GM12873 (cell line): Measurements from ENCODE around the gene MPC2.

Experiments
- TF ChIP-seq, protein P1 (sequence below): IDR thresholded peaks from 2 replicates; pipeline ENCODE4 v1.5.1; 2012; ENCODE audit warnings: low read depth, mild to moderate bottlenecking, moderate library complexity, low read length, control low read depth; ENCODE audit not compliant: insufficient read depth; ENCODE audit errors: missing control alignments

MPC2 gene

DNA sequence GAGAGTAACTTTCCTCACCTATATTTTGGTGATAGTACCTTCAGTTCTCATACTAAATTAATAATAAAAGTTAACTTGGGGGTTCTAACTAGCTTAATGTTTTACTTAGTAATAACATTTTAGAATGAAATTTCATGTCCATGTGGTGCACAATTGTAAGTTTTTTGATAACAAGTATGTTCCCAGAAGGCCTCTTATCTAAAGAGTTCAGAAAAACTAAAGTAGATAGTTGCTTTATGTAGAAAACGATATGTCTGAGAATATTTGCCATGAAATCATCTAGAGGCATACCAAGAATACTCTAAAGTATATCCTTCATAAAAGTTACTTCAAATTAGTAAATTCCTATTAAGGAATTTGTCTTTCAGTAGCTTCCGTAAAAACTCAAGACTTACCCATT is 12.8 kb downstream of the MPC2 start:
- TF ChIP-seq, protein P1, sequence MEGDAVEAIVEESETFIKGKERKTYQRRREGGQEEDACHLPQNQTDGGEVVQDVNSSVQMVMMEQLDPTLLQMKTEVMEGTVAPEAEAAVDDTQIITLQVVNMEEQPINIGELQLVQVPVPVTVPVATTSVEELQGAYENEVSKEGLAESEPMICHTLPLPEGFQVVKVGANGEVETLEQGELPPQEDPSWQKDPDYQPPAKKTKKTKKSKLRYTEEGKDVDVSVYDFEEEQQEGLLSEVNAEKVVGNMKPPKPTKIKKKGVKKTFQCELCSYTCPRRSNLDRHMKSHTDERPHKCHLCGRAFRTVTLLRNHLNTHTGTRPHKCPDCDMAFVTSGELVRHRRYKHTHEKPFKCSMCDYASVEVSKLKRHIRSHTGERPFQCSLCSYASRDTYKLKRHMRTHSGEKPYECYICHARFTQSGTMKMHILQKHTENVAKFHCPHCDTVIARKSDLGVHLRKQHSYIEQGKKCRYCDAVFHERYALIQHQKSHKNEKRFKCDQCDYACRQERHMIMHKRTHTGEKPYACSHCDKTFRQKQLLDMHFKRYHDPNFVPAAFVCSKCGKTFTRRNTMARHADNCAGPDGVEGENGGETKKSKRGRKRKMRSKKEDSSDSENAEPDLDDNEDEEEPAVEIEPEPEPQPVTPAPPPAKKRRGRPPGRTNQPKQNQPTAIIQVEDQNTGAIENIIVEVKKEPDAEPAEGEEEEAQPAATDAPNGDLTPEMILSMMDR, result no peak

GRCh38 chr1:167923324-167924056 is 13.4 kb downstream of the MPC2 start:
- TF ChIP-seq, protein P1, result no peak

DNA sequence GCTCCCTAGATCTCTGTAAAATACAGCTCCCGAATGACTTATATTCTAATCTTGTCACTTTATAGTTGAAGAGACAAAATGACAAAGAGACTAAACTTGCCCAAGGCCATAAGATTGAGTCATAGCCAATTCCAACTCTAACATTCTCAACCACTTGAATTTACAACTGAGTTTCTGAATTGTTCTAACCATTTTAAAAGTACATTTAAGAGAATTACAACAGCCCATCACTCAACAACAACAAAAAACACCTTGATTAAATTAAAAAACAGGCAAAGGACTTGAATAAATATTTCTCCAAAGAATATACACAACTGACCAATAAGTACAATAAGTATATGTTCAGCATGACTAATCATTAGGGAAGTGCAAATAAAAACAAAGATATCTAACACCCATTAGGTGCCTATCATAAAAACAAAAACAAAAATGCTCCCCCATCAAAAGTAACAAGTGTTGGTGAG is 14.2 kb downstream of the MPC2 start:
- TF ChIP-seq, protein P1, result no peak

GRCh38 chr1:167922023-167922422 is 14.8 kb downstream of the MPC2 start:
- TF ChIP-seq, protein P1, result no peak

DNA sequence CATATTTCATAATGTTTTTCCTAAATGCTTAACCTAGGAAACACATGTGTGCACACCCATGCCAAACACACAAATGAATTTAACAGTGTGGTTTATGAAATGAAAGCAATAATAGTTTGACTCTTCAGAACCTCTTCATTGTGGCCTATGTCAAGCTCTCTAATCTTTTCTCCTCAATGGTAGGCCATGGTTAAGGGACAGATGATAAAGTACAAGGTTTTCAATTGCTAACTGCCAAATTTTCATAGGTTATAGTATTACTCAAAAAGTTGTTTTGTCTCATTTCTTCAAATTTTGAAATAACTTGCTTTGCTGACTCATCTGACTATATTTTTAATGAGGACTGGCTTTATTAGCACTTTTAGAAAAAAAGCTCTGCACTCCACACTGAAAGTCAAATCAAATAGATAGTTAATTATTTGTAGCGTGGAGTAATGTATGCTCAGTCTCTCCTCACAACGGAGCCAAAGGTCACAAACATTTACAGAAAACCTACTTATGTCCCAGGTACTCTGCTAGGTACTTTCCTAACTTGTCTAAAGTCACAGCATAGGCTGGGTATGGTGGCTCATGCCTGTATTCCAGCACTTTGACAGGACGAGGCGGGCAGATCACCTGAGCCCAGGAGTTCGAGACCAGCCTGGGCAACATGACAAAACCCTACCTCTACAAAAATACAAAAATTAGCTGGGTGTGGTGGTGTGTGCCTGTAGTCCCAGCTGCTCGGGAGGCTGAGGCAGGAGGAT is 19.9 kb downstream of the MPC2 start:
- TF ChIP-seq, protein P1, result no peak

- TF ChIP-seq, protein P1, result no peak
Observed at GRCh38 chr1:167915569-167915968, 21.3 kb downstream of the MPC2 start.

GRCh38 chr1:167913895-167914496 is 22.9 kb downstream of the MPC2 start, which contains the start of gene ADCY10:
TSS of gene ADCY10 (minus strand) at chr1:167914134. CDS start at chr1:167905140, 8,994 bp downstream.
- TF ChIP-seq, protein P1, result no peak
